Measurements from ENCODE around the gene SMYD1.

DNA sequence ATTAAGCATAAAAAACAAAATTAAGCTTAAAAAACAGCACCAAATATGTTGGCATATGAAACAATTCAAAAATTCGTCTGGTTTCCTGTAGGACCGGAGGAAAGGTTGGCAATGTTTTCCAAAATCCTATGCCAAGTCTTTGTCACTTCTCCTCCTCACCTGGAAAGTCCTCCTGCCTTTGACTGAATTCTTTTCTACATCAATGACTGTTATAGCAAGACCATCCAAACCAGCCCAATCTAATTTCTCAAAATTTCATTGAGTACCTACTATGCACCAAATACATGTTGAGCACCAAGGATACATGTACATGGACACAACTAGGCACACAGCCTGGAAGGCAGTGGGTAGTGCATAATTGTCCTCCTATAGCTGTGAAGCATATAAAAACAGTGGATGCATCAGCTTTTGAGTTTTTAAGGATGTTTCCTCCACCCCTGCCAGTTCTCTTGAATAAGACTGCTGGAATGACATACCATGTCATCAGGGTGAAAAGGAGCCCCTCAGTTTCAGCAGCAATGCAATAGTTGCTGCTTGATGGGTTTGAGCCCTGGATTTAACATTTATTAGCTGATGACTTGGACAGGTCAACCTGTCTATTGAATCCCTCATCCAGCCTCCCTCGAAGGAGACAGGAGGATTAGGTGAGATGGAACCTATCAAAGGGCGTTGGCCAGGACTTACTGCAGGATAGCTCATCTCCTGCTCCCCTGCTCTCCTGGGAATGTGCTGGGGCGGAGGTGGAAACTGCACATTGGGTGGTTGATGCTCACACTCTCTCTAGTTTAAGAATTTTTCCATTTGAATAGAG, 55.7 kb downstream of the SMYD1 start:
- TF ChIP-seq, protein P1, sequence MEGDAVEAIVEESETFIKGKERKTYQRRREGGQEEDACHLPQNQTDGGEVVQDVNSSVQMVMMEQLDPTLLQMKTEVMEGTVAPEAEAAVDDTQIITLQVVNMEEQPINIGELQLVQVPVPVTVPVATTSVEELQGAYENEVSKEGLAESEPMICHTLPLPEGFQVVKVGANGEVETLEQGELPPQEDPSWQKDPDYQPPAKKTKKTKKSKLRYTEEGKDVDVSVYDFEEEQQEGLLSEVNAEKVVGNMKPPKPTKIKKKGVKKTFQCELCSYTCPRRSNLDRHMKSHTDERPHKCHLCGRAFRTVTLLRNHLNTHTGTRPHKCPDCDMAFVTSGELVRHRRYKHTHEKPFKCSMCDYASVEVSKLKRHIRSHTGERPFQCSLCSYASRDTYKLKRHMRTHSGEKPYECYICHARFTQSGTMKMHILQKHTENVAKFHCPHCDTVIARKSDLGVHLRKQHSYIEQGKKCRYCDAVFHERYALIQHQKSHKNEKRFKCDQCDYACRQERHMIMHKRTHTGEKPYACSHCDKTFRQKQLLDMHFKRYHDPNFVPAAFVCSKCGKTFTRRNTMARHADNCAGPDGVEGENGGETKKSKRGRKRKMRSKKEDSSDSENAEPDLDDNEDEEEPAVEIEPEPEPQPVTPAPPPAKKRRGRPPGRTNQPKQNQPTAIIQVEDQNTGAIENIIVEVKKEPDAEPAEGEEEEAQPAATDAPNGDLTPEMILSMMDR (IDR thresholded peaks at IDR 0.05) = no peak
- TF ChIP-seq POLR2A (IDR thresholded peaks at IDR 0.05) = no peak

All from lower leg skin (tissue), 3 donors.